K562 (cell line): ENCODE data around the gene STON2. TPM values are rescaled to one million over a fixed set of nuclear protein-coding genes. Genes with fewer than 3 reads are reported as not detected.

Source experiments
- CCNT2 ChIP-seq: IDR thresholded peaks from 2 replicates; pipeline ENCODE4 v1.6.1; 2011; ENCODE audit warnings: borderline replicate concordance, low read depth, mild to moderate bottlenecking, moderate library complexity, mixed read lengths, low read length; ENCODE audit not compliant: insufficient read length; ENCODE audit errors: extremely low read depth
- MEF2A ChIP-seq: IDR thresholded peaks from 2 replicates; pipeline ENCODE4 v1.6.1; 2011; ENCODE audit warnings: low read depth, mild to moderate bottlenecking, low read length, moderate library complexity; ENCODE audit not compliant: control insufficient read depth
- NELFE ChIP-seq: IDR thresholded peaks from 2 replicates; pipeline ENCODE4 v1.6.1; 2011; ENCODE audit warnings: mild to moderate bottlenecking; ENCODE audit not compliant: insufficient read depth, insufficient read length
- RBM22 ChIP-seq: fragments of 200-400 bp; formaldehyde crosslinking; IDR thresholded peaks from 2 replicates; pipeline ENCODE4 v1.6.1; 2018; ENCODE audit warnings: low read length, low read depth; ENCODE audit not compliant: poor library complexity, severe bottlenecking
- STAT5A ChIP-seq: IDR thresholded peaks from 2 replicates; pipeline ENCODE4 v1.6.1; 2012; ENCODE audit warnings: low read length, inconsistent platforms, borderline replicate concordance
- STAT5B ChIP-seq: fragments of 250-450 bp; sonication (Bioruptor Pico); IDR thresholded peaks from 2 replicates; pipeline ENCODE4 v1.8.0; 2021; ENCODE audit warnings: mild to moderate bottlenecking, inconsistent platforms
- ZNF217 ChIP-seq: sonication (generic); formaldehyde crosslinking; IDR thresholded peaks from 2 replicates; pipeline ENCODE4 v1.8.0; 2022; ENCODE audit warnings: mild to moderate bottlenecking, missing genetic modification reagents
- polyA plus RNA-seq, 8 experiments: library from polyadenylated mRNA; depleted of rRNA in 4 of 8; stranded (reverse) in 5 of 8; unstranded in 3 of 8; fragments of >200 nt; fragmentation: Nextera tagmentation in 2 of 8; fragmentation: Illumina TruSeq in 1 of 8; extraction: Ambion mirVana in 2 of 8; extraction: Trizol in 1 of 8; gene quantifications; 2 replicates each; pipeline versions ENCODE4 v1.2.1 to v1.2.3, GENCODE V29; 2011 to 2014; ENCODE audit warnings: inconsistent platforms in 1 of 8, missing spikeins in 1 of 8
- total RNA-seq, 7 experiments: library from RNA; depleted of rRNA in 6 of 7; stranded (reverse); fragments of >200 nt in 6 of 7; fragmentation: Illumina TruSeq in 2 of 7; extraction: Trizol in 2 of 7; gene quantifications; 2 replicates each; pipeline versions ENCODE4 v1.2.1 to v1.2.3, GENCODE V29; 2011 to 2021; ENCODE audit warnings: low replicate concordance in 1 of 7
- TF ChIP-seq, protein P1 (sequence below): fragments of 250-450 bp; sonication (Bioruptor Pico); IDR thresholded peaks from 2 replicates; pipeline ENCODE4 v1.5.0; 2021; ENCODE audit warnings: mild to moderate bottlenecking, moderate library complexity
- TF ChIP-seq, protein P2 (sequence below): sonication (generic); formaldehyde crosslinking; IDR thresholded peaks from 2 replicates; pipeline ENCODE4 v1.8.1; 2023; ENCODE audit warnings: mild to moderate bottlenecking, missing genetic modification reagents, moderate library complexity
- TF ChIP-seq, protein P3 (sequence below): fragments of 450-650 bp; IDR thresholded peaks from 2 replicates; pipeline ENCODE4 v1.7.1; 2018; ENCODE audit warnings: mild to moderate bottlenecking, low read depth; ENCODE audit not compliant: partially characterized antibody
- TF ChIP-seq, protein P4 (sequence below): sonication (generic); formaldehyde crosslinking; IDR thresholded peaks from 2 replicates; pipeline ENCODE4 v1.8.1; 2023; ENCODE audit warnings: mild to moderate bottlenecking, missing genetic modification reagents

STON2 gene
- total and polyA plus RNA-seq, 9 of the 15 experiments (the other 6 are each of a cell fraction or from before 2014, with no cell fraction given) = 7.8 to 99.3 (median 53.5) TPM

DNA sequence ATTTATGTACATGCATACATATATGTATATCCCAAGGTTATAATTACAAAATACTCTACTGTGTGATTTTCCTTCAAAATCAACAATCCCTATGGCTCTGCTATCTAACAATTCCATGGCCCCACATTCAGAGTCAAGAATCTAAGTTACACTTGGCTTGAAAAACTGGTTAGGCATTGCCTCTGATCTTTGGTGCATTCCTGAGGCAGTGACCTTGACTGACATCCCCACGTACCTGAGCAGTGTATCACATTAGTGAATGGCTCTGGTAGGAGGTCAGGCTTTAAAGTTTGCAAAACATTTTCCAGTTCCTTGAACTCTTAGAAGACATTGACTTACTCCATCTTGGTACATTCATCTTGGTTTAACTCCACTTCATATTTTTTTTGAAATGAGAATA is 8.5 kb upstream of the STON2 start (continued):
- TF ChIP-seq, protein P1, sequence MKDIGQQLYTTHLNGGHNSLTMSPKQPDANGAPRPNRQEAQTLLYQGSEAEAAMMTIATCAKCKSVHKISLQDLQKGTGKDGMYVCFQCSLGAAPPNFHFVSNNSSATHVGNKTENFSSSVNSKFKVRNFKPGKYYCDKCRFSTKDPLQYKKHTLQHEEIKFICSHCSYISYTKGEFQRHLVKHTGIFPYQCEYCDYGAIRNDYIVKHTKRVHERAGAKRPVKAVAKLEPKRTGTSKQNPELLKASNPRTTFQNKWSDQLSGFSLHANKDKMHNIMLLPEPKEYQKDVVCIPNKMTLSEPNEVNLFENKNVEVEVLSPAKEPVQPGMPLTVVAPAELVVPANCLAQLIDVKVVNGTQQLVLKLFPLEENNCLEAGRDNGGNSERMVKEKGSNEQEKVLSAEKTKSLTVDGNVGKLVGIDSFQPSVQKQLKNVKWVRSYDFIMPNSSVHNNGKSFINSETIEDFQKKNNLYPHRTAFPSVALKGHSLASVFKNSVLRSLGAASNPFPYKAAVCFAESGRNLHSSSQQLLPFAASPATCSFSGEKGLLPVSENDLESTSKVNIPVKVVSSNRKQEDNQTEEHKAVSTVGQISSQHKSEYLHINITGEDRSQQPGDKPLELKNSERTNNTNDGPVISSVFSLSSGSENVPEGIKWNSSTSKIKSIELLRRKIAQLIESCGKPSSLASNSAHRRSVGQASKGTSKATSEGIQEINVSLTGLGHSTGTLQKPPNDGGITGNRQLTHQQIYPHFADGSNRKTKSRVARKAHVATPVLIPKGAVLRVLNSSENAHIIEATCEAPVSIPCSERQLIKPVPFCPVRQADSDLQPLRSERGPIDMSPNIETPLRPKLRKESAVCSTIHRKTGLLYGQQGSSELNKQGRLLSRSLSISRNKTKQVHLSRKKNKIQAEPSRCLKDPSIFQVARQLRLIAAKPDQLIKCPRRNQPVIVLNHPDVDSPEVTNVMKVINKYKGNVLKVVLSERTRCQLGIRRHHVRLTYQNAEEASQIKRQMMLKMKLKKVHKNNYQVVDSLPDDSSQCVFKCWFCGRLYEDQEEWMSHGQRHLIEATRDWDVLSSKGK (CRISPR knock-in tag) = no peak
- TF ChIP-seq, protein P2, sequence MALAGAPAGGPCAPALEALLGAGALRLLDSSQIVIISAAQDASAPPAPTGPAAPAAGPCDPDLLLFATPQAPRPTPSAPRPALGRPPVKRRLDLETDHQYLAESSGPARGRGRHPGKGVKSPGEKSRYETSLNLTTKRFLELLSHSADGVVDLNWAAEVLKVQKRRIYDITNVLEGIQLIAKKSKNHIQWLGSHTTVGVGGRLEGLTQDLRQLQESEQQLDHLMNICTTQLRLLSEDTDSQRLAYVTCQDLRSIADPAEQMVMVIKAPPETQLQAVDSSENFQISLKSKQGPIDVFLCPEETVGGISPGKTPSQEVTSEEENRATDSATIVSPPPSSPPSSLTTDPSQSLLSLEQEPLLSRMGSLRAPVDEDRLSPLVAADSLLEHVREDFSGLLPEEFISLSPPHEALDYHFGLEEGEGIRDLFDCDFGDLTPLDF (CRISPR knock-in tag) = no peak
- TF ChIP-seq, protein P3, sequence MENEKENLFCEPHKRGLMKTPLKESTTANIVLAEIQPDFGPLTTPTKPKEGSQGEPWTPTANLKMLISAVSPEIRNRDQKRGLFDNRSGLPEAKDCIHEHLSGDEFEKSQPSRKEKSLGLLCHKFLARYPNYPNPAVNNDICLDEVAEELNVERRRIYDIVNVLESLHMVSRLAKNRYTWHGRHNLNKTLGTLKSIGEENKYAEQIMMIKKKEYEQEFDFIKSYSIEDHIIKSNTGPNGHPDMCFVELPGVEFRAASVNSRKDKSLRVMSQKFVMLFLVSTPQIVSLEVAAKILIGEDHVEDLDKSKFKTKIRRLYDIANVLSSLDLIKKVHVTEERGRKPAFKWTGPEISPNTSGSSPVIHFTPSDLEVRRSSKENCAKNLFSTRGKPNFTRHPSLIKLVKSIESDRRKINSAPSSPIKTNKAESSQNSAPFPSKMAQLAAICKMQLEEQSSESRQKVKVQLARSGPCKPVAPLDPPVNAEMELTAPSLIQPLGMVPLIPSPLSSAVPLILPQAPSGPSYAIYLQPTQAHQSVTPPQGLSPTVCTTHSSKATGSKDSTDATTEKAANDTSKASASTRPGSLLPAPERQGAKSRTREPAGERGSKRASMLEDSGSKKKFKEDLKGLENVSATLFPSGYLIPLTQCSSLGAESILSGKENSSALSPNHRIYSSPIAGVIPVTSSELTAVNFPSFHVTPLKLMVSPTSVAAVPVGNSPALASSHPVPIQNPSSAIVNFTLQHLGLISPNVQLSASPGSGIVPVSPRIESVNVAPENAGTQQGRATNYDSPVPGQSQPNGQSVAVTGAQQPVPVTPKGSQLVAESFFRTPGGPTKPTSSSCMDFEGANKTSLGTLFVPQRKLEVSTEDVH = no peak
- no peak for TF ChIP-seq NELFE
- TF ChIP-seq MEF2A = no peak
- TF ChIP-seq RBM22 = no peak
- no peak for TF ChIP-seq CCNT2
- TF ChIP-seq, protein P4, sequence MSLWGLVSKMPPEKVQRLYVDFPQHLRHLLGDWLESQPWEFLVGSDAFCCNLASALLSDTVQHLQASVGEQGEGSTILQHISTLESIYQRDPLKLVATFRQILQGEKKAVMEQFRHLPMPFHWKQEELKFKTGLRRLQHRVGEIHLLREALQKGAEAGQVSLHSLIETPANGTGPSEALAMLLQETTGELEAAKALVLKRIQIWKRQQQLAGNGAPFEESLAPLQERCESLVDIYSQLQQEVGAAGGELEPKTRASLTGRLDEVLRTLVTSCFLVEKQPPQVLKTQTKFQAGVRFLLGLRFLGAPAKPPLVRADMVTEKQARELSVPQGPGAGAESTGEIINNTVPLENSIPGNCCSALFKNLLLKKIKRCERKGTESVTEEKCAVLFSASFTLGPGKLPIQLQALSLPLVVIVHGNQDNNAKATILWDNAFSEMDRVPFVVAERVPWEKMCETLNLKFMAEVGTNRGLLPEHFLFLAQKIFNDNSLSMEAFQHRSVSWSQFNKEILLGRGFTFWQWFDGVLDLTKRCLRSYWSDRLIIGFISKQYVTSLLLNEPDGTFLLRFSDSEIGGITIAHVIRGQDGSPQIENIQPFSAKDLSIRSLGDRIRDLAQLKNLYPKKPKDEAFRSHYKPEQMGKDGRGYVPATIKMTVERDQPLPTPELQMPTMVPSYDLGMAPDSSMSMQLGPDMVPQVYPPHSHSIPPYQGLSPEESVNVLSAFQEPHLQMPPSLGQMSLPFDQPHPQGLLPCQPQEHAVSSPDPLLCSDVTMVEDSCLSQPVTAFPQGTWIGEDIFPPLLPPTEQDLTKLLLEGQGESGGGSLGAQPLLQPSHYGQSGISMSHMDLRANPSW (CRISPR knock-in tag) = no peak
- no peak for TF ChIP-seq ZNF217 (CRISPR knock-in tag)
- no peak for TF ChIP-seq STAT5A
- no peak for TF ChIP-seq STAT5B (CRISPR knock-in tag)
